Posterior vena cava (tissue), 2 donors: ENCODE results near the gene KLHL29. TPM values are rescaled to one million over a fixed set of nuclear protein-coding genes. Genes with fewer than 3 reads are reported as not detected.
A peak's percentile ranks its signal among the peaks of the same experiment; 100 is the strongest.

Experiments used
- DNase-seq: peaks from one replicate; pipeline ENCODE4 v3.0.0-alpha.2; 2020; ENCODE audit warnings: low spot score
- intact Hi-C, 2 donors: fragments of 100-400 bp; cut with DNase I; formaldehyde crosslinking; loops; one replicate each; pipeline versions ENCODE4 v1.14.1 to v1.14.2; 2022 to 2023
- total RNA-seq, 2 donors: library from RNA; stranded (reverse); fragmentation: NEBNext Ultra II Directional; extraction: Animal tissue kit (Norgen Biotek cat#: 25700); gene quantifications; one replicate each; pipeline ENCODE4 v1.2.1, GENCODE V29; 2021
- donor health status: DM: yes; HTN: yes; CAD: no.
- donor health status: DM: yes; HTN: yes; CAD: no.

Gene KLHL29
- total RNA-seq, 2 donors from 2014 or later, result 9.9 to 10.6 TPM

DNA sequence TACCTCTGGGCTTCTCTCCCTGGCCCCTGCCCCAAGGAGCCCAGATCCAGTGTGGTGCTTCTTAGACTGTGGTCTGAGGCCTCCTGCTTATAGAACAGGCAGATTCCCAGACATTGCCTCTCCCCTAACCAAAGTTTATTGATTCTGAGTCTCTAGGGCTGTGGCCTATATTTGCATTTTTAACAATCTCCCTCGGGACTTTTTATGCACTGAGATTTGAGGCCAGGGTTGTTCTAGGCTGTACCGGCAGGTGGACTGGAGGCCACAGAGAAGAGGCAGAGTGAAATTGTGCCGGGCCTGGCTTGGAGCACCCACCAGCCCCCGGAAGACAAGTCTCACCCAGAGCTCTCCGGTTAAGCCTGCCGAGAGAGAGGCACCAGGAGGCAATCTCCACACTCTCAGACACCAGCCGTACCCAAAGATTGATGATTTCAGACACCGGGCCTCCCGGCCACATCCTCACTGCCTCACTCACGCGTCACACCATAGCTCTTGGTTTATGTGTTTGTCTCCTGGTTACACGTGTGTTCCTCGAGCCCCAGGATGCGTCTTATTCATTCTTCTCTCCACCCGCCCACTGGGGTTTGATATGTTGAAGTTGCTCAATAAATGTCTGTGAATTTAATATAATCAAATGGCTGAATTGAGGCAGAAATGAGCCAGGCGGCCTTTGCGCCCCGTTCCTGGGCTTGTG is 203.7 kb downstream of the KLHL29 start:
- intact Hi-C loops, result no loop called here
- peak; percentile 84 for DNase-seq

DNA sequence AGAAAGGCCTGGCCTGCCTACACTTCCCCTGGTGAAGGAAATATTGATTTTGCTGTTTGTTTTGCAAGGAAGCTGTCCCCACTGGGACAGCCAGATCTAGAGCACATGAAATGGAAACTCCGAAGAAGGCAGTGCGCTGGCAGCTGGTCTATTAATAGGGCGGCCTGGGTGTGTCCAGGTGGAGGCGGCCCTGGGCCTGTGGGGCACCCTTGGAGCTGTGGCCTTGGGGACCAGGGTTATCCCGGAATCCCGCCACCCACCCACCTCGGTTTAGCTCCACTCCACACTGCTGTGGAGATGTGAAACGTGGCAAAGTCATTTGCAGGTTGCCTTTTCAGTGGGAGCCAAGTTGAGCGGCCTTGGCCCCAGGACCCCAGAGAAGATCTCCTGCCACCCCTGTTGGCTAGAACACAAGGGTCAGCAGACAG is 204.3 kb downstream of the KLHL29 start:
- intact Hi-C loops, result no loop called here
- DNase-seq, result peak; percentile 79

- intact Hi-C loops, result loop anchor here in 1 of 2 donors (10.0 kb wide), 1 partner anchor 65 kb away; no protein-coding TSS in a partner anchor
- DNase-seq, result no peak
Measured at GRCh38 chr2:23589739-23590138, 204.8 kb downstream of the KLHL29 start.

- DNase-seq, result no peak
- intact Hi-C loops, result loop anchor here in 1 of 2 donors (10.0 kb wide), 1 partner anchor 66 kb away; no protein-coding TSS in a partner anchor
Measured at GRCh38 chr2:23590241-23590869, 205.4 kb downstream of the KLHL29 start.

- no peak for DNase-seq
- intact Hi-C loops, result loop anchor here in 1 of 2 donors (10.0 kb wide), 1 partner anchor 66 kb away; no protein-coding TSS in a partner anchor
Measured at GRCh38 chr2:23591111-23591510, 206.1 kb downstream of the KLHL29 start.

- peak; percentile 65 for DNase-seq
- intact Hi-C loops, result loop anchor here in 1 of 2 donors (10.0 kb wide), 1 partner anchor 67 kb away; no protein-coding TSS in a partner anchor
Measured at GRCh38 chr2:23592061-23592685, 207.2 kb downstream of the KLHL29 start.

DNA sequence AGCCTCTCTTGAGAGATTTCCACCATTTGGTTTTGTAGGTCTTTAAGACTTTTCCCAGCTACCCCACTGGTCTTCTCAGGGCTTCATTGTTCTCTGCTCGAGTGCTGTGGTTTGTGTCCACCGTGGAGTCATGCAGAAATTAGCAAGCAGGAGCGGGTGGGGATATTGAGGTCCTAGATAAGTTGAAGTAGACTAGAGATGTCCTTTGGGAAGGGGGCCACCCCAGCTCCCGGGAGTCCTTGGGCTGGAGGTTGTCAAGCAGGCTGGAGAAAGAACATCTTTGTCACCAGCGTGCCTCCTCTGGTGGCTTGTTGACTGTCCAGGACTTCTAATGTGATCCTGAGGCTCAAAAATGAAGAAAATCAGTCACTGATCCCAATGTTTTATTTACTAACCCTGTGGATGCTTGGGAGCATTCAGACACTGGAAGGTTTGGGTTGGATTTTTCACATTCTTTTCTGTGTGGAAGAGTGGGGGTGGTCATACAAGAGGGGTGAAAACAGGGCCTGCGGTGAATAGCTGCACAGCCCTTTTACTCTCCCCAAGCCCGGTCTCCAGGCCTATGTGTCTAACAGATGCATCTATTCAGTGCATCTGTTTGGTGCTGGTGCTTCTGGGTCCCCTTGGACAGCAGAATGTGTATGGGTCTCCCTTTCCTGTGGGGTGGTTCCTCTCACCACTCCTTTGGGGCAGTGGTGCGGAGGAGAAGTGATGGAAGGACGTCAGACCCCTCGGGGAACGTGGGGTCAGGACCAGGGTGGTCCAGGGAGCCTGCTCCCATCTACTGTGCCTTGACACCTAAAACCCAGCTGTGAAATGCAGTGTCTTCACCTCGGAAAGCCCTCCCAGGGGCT is 208.1 kb downstream of the KLHL29 start:
- peak; percentile 25 for DNase-seq
- intact Hi-C loops, result loop anchor here in 1 of 2 donors (10.0 kb wide), 1 partner anchor 68 kb away; no protein-coding TSS in a partner anchor

- DNase-seq, result no peak
- intact Hi-C loops, result loop anchor here in 1 of 2 donors (10.0 kb wide), 1 partner anchor 69 kb away; no protein-coding TSS in a partner anchor
Measured at GRCh38 chr2:23593752-23594459, 208.9 kb downstream of the KLHL29 start.

GRCh38 chr2:23594460-23594825 is 209.5 kb downstream of the KLHL29 start:
- intact Hi-C loops, result loop anchor here in 1 of 2 donors (10.0 kb wide), 1 partner anchor 70 kb away; no protein-coding TSS in a partner anchor
- DNase-seq, result no peak

- intact Hi-C loops, result loop anchor here in 1 of 2 donors (5.0 to 10.0 kb wide), 2 partner anchors 33 to 70 kb away; no protein-coding TSS in a partner anchor
- no peak for DNase-seq
Measured at GRCh38 chr2:23595021-23595420, 210.0 kb downstream of the KLHL29 start.

- peak; percentile 75 for DNase-seq
- intact Hi-C loops, result loop anchor here in 1 of 2 donors (5.0 to 10.0 kb wide), 2 partner anchors 33 to 71 kb away; no protein-coding TSS in a partner anchor
Measured at GRCh38 chr2:23595601-23596251, 210.7 kb downstream of the KLHL29 start.

DNA sequence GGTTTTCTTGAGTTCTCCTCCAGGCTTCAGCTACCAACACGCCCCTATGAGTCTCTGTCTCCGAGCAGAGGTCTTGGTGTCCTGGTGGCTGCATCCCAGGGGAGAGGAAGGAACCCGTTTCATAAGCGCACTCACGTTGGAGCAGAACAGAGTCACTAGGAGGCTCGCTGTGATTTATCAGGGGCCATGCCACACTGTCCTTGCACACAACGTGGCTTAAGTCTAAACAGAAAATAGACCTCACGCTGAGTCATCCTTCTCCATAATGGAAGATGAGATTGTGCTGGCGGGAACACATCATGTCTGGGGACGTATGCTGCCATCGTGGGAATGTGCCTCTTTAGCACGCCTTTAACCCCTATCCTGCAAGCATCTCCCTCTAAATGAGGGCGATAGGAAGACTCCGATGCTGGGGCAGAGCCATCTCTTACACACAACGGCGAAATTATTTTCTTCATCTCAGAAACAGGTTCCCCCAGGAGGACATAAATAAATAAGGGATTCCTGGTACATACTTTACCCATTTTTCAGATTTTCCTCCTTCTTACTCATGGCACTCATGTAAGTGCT is 211.4 kb downstream of the KLHL29 start:
- intact Hi-C loops, result loop anchor here in 1 of 2 donors (5.0 to 10.0 kb wide), 2 partner anchors 34 to 72 kb away; no protein-coding TSS in a partner anchor
- no peak for DNase-seq

GRCh38 chr2:23597687-23598086 is 212.7 kb downstream of the KLHL29 start:
- intact Hi-C loops, result loop anchor here in 1 of 2 donors (5.0 to 10.0 kb wide), 2 partner anchors 35 to 73 kb away; no protein-coding TSS in a partner anchor
- peak; percentile 62 for DNase-seq

DNA sequence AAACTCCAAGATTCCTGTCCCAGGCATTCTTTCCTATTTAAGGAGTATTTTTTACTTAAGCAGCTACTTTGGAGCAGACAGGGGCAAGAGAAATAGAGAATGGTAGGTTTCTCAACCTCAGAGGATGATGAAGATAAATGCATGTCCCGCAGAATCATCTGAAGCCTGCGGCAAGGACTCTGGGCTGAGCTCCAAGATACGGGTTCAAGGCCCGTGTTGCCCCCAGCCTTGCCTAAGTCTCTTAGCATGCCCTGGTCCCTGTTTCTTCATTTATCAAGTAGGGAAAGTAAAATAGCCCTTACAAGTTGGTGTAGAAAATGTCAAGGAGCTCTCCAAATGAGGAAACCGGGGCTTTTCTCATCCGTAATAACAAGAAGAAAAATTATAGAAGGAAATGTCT is 214.0 kb downstream of the KLHL29 start:
- peak; percentile 26 for DNase-seq
- intact Hi-C loops, result loop anchor here in 1 of 2 donors (5.0 to 10.0 kb wide), 2 partner anchors 37 to 74 kb away; no protein-coding TSS in a partner anchor

DNA sequence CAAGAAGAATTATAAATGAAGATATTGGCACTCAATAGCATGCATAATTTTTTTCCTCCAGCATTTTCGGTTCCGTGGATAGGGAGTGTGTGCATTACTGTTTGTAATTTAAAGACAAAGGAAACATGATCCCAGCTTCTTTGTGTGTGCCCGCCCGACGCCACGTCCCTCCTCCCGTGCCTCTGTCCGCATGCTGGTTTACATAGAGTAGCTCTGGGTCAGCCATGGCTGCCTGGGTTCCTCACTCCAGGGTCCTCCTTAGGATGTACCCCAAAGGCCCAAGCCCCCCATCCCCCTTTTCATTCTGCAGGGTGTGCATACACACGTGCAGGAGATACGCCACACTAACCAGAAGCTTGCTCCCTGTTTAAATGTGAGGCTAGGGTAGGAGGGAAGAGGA is 214.7 kb downstream of the KLHL29 start:
- DNase-seq, result peak; percentile 58
- intact Hi-C loops, result loop anchor here in 1 of 2 donors (5.0 to 10.0 kb wide), 2 partner anchors 37 to 75 kb away; no protein-coding TSS in a partner anchor

DNA sequence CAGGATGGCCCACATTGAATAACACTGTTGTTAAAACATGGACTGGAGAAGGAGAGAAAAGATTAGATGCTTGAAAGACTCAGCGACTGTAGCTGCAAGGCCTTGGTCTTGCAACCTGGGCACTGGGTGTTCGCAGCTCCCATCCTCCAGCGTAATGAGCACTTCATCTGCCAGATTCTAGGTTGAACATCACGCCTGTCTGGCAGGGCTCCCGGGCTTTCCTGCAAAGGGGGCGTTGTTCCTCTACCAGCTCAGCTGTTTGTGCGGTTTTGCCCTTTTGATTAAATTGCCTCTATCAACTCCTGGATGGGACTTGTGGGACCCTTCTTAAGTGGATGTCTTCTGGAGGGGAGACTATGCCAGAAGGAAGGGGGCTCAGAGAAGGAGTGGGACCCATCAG is 215.4 kb downstream of the KLHL29 start:
- intact Hi-C loops, result no loop called here
- peak; percentile 44 for DNase-seq
